Upper lobe of left lung (tissue), 4 donors: ENCODE results near the gene INSRR.

Experiments
- CTCF ChIP-seq, 6 experiments: fragments of 450-650 bp in 4 of 6; fragments of 200-600 bp in 2 of 6; sonication (generic) in 2 of 6; IDR thresholded peaks; one replicate each; pipeline ENCODE4 v1.5.1; 2016 to 2019; ENCODE audit warnings: antibody characterized with exemption in 6 of 6
- EP300 ChIP-seq, 4 donors: sonication (generic); formaldehyde crosslinking; IDR thresholded peaks; one replicate each; pipeline ENCODE4 v1.5.1; 2017; ENCODE audit warnings: antibody characterized with exemption in 4 of 4, control low read depth in 2 of 4
- POLR2A ChIP-seq, 4 donors: fragments of 450-650 bp; IDR thresholded peaks; one replicate each; pipeline ENCODE4 v1.5.1; 2016 to 2017; ENCODE audit warnings: antibody characterized with exemption in 4 of 4, mild to moderate bottlenecking in 2 of 4
- POLR2AphosphoS5 ChIP-seq, 2 donors: sonication (generic); formaldehyde crosslinking; IDR thresholded peaks; one replicate each; pipeline ENCODE4 v1.5.1; 2017; ENCODE audit warnings: antibody characterized with exemption in 2 of 2

DNA sequence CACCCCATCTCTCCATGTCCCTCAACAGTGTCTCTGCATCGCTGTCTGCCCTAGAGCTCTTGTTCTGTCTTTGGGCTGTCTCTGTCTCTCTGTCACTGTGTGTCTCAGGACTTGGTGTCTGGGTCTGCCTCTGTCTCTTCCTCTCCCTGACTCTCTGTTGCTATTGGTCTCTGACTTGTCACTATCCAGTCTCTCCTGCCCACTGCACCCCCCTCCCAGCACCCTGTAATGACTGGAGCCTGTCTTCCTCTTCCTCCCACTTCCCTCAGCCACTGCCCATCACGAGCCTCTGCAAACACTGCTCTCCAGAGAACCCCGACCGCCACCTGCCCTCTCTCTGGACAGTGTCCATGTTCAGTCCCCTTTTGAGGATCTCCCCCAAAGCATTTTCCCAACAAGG lies 46.7 kb upstream of the INSRR start:
- TF ChIP-seq POLR2A (IDR thresholded peaks at IDR 0.05) (no peak), CTCF (IDR thresholded peaks at IDR 0.05) (no peak), EP300 (IDR thresholded peaks at IDR 0.05) (no peak), POLR2AphosphoS5 (IDR thresholded peaks at IDR 0.05) (no peak)
